Activated CD8-positive, alpha-beta memory T cell treated with anti-CD3 and anti-CD28 coated beads, Interleukin-2, amount 10 ng/mL, durations not matched to agents 7 days and 5 days (primary cell): Measurements from ENCODE around the gene FASTK. TPM values are rescaled to one million over a fixed set of nuclear protein-coding genes. Genes with fewer than 3 reads are reported as not detected.
"Not testable (repeated sequence)": the region's sequence is repeated elsewhere in the genome, so short reads cannot be mapped to it uniquely, and the experiment has no call there.

Source experiments
- ATAC-seq: fragments of 150-1000 bp; cut with Tn5 transposase; one replicate; pipeline ENCODE4 v1.10.0; 2021; ENCODE audit warnings: moderate library complexity
- CTCF ChIA-PET: fragments of 350-600 bp; sonication (Branson Sonifier 250); formaldehyde crosslinking; loops from one replicate; lab custom pipeline; 2021; ENCODE audit warnings: antibody characterized with exemption; lab: Charles Lee
- DNase-seq: peaks from one replicate; pipeline ENCODE4 v3.0.0-alpha.2; 2020
- H3K27ac Mint-ChIP-seq: one replicate; pipeline ENCODE4 v1.8.0; 2021; ENCODE audit warnings: mild to moderate bottlenecking, mixed read lengths
- H3K27me3 Mint-ChIP-seq: one replicate; pipeline ENCODE4 v1.8.0; 2021; ENCODE audit warnings: mixed read lengths
- H3K36me3 Mint-ChIP-seq: one replicate; pipeline ENCODE4 v1.8.0; 2021; ENCODE audit warnings: mild to moderate bottlenecking, mixed read lengths
- H3K4me1 Mint-ChIP-seq: one replicate; pipeline ENCODE4 v1.8.0; 2021; ENCODE audit warnings: mixed read lengths
- H3K4me3 Mint-ChIP-seq: one replicate; pipeline ENCODE4 v1.8.0; 2021; ENCODE audit warnings: mild to moderate bottlenecking, moderate library complexity, mixed read lengths
- H3K9me3 Mint-ChIP-seq: one replicate; pipeline ENCODE4 v1.8.0; 2022; ENCODE audit warnings: low read depth, mixed read lengths
- total RNA-seq, 2 experiments: library from RNA; stranded (reverse); gene quantifications; one replicate each; pipeline ENCODE4 v1.2.3, GENCODE V29; 2021

FASTK gene
- total RNA-seq, 2 experiments from 2014 or later: 77.7 to 79.5 TPM

GRCh38 chr7:151038951-151039849 is 41.4 kb downstream of the FASTK start:
- ATAC-seq (peak; percentile 82), DNase-seq (peak; percentile 73)
- Mint-ChIP-seq H3K27me3 (no peaks in the 10 kb centered on the region), H3K4me1 (peaks cover 14% of the 10 kb centered on the region), H3K36me3 (no peaks in the 10 kb centered on the region), H3K27ac (peak overlapping the region; percentile 77), H3K4me3 (no peak overlapping the region), H3K9me3 (no peaks in the 10 kb centered on the region)
- CTCF ChIA-PET: interaction anchor here (1.1 to 1.8 kb wide), 2 partner anchors 21 to 313 kb away, joined by 3 to 9 read pairs; no protein-coding TSS in a partner anchor

DNA sequence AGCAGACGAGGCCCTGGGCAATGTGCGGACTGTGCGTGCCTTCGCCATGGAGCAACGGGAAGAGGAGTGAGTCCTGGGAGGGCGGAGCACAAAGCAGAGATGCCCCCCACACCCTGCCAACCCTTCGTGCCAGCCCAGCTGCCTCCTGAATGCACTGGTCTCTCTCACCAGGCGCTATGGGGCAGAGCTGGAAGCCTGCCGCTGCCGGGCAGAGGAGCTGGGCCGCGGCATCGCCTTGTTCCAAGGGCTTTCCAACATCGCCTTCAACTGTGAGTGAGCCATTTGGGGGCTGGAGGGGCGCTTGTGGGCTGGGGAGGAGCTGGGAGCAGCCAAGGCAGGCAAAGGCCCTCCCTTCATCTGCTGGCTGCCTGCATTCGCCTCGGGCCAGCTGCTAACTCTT is 44.7 kb downstream of the FASTK start:
- no peak for DNase-seq
- Mint-ChIP-seq H3K27me3 (no peaks in the 10 kb centered on the region), H3K4me1 (peaks cover 14% of the 10 kb centered on the region), H3K4me3 (no peak overlapping the region), H3K9me3 (no peaks in the 10 kb centered on the region), H3K27ac (no peak overlapping the region), H3K36me3 (no peaks in the 10 kb centered on the region)
- CTCF ChIA-PET: no interaction called here
- ATAC-seq: no peak

- H3K9me3 Mint-ChIP-seq: no peaks in the 10 kb centered on the region
- H3K27me3 Mint-ChIP-seq: no peaks in the 10 kb centered on the region
- CTCF ChIA-PET: no interaction called here
- H3K36me3 Mint-ChIP-seq: no peaks in the 10 kb centered on the region
- DNase-seq (no peak), ATAC-seq (no peak)
- H3K4me1 Mint-ChIP-seq: peaks cover 14% of the 10 kb centered on the region
- H3K27ac Mint-ChIP-seq: no peak overlapping the region
- no peak overlapping the region for H3K4me3 Mint-ChIP-seq
Observed at GRCh38 chr7:151035026-151035717, 45.4 kb downstream of the FASTK start.

GRCh38 chr7:151034312-151035025 is 46.1 kb downstream of the FASTK start:
- DNase-seq (no peak), ATAC-seq (no peak)
- peaks cover 14% of the 10 kb centered on the region for H3K4me1 Mint-ChIP-seq
- H3K27me3 Mint-ChIP-seq: no peaks in the 10 kb centered on the region
- H3K36me3 Mint-ChIP-seq: no peaks in the 10 kb centered on the region
- H3K9me3 Mint-ChIP-seq: no peaks in the 10 kb centered on the region
- no peak overlapping the region for H3K27ac Mint-ChIP-seq
- CTCF ChIA-PET: interaction anchor here (2.1 to 7.2 kb wide), 2 partner anchors 16 to 76 kb away, joined by 10 to 66 read pairs; no protein-coding TSS in a partner anchor
- no peak overlapping the region for H3K4me3 Mint-ChIP-seq

- ATAC-seq (no peak), DNase-seq (no peak)
- H3K27me3 Mint-ChIP-seq: no peaks in the 10 kb centered on the region
- H3K4me3 Mint-ChIP-seq: no peak overlapping the region
- H3K36me3 Mint-ChIP-seq: no peaks in the 10 kb centered on the region
- CTCF ChIA-PET: interaction anchor here (1.4 to 7.2 kb wide), 3 partner anchors 16 to 77 kb away, joined by 3 to 66 read pairs (median 10); partner anchors contain the start of gene SLC4A2
- no peaks in the 10 kb centered on the region for H3K9me3 Mint-ChIP-seq
- H3K4me1 Mint-ChIP-seq: peaks cover 14% of the 10 kb centered on the region
- no peak overlapping the region for H3K27ac Mint-ChIP-seq
Observed at GRCh38 chr7:151033864-151034249, 46.8 kb downstream of the FASTK start.

GRCh38 chr7:151032936-151033863 is 47.4 kb downstream of the FASTK start:
- CTCF ChIA-PET: interaction anchor here (0.9 to 7.2 kb wide), 5 partner anchors 15 to 80 kb away, joined by 3 to 66 read pairs (median 3); partner anchors contain the start of gene SLC4A2
- Mint-ChIP-seq H3K27ac (no peak overlapping the region), H3K27me3 (no peaks in the 10 kb centered on the region), H3K36me3 (no peaks in the 10 kb centered on the region), H3K4me1 (peaks cover 13% of the 10 kb centered on the region), H3K4me3 (no peak overlapping the region), H3K9me3 (no peaks in the 10 kb centered on the region)
- DNase-seq: no peak
- no peak for ATAC-seq

- Mint-ChIP-seq H3K27ac (no peak overlapping the region), H3K27me3 (no peaks in the 10 kb centered on the region), H3K4me3 (no peak overlapping the region), H3K36me3 (no peaks in the 10 kb centered on the region), H3K4me1 (peaks cover 20% of the 10 kb centered on the region), H3K9me3 (no peaks in the 10 kb centered on the region)
- CTCF ChIA-PET: interaction anchor here (7.2 kb wide), 1 partner anchor 13 kb away, joined by 66 read pairs; no protein-coding TSS in a partner anchor
- ATAC-seq: no peak
- DNase-seq: no peak
Observed at GRCh38 chr7:151031011-151031410, 49.6 kb downstream of the FASTK start.

DNA sequence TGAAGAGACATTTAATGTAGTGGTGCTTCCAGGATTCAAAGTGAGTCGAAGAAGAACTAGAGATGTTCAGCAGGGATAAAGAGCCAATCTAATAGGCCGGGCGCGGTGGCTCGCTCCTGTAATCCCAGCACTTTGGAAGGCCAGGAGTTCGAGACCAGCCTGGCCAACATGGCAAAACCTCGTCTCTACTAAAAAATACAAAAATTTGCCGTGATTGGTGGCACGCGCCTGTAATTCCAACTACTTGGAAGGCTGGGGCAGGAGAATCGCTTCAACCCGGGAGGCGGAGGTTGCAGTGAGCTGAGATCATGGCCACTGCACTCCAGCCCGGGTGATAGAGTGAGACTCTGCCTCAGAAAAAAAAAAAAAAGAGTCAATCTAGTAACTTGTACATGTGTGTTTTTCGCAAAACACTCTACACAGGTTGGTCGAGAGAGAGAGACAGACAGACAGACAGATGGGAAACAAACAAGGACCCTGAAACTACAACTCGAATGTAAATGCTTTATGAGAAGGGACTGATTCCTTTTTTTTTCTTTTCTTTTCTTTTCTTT is 51.6 kb downstream of the FASTK start:
- Mint-ChIP-seq H3K4me3 (peak overlapping the region; percentile 88), H3K36me3 (no peaks in the 10 kb centered on the region), H3K9me3 (no peaks in the 10 kb centered on the region), H3K27me3 (no peaks in the 10 kb centered on the region), H3K4me1 (peaks cover 20% of the 10 kb centered on the region), H3K27ac (peak overlapping the region; percentile 95)
- no peak for DNase-seq
- CTCF ChIA-PET: interaction anchor here (1.0 to 7.2 kb wide), 17 partner anchors 11 to 151 kb away, joined by 3 to 66 read pairs (median 6); partner anchors contain the start of genes CDK5, FASTK and TMUB1
- no peak for ATAC-seq

- ATAC-seq (peak; percentile 97), DNase-seq (peak; percentile 99)
- Mint-ChIP-seq H3K27ac (peak within 1 kb of the TSS; percentile 95), H3K4me1 (peaks cover 20% of the 10 kb centered on the region), H3K9me3 (no peaks in the 10 kb centered on the region), H3K27me3 (no peaks in the 10 kb centered on the region), H3K4me3 (peak within 1 kb of the TSS; percentile 88), H3K36me3 (no peaks in the 10 kb centered on the region)
- CTCF ChIA-PET: interaction anchor here (0.8 to 7.2 kb wide), 21 partner anchors 10 to 708 kb away, joined by 3 to 66 read pairs (median 4); partner anchors contain the start of genes CDK5, CHPF2, FASTK and TMUB1
Observed at GRCh38 chr7:151028131-151028947, 52.3 kb downstream of the FASTK start, which contains the start of gene ABCB8. ABCB8 (plus strand) TSS chr7:151028450; CDS start chr7:151028516, 66 bp downstream.

DNA sequence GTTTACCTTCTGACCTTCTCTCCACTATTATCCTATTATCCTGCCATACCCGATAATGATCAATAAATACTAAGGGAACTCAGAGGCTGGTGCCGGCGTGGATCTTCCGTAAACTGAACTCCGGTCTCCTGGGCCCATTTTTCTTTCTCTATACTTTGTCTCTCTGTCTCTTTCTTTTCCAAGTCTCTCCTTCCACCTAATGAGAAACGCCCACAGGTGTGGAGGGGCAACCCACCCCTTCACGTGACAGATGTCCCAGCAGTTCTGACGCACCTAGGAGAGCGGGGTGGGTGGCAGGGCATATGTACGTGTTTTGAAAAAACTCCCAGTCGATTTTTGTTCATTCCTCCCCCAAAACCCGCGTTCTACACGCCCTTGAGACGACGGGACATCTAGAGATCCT is 52.9 kb downstream of the FASTK start:
- ATAC-seq, H3K27me3 Mint-ChIP-seq, H3K36me3 Mint-ChIP-seq, DNase-seq, H3K9me3 Mint-ChIP-seq: not testable (repeated sequence)
- CTCF ChIA-PET: interaction anchor here (0.8 to 7.2 kb wide), 17 partner anchors 9 to 708 kb away, joined by 3 to 66 read pairs (median 5); partner anchors contain the start of genes CHPF2, FASTK and TMUB1
- Mint-ChIP-seq H3K27ac (peak overlapping the region; percentile 95), H3K4me1 (peaks cover 20% of the 10 kb centered on the region), H3K4me3 (peak overlapping the region; percentile 88)
